ENCODE data around the gene LRRC3. TPM values are rescaled to one million over a fixed set of nuclear protein-coding genes. Genes with fewer than 3 reads are reported as not detected.

Gene LRRC3
- total RNA-seq, 2 experiments from 2014 or later: not detected

- no peaks in the 10 kb centered on the region for H3K79me2 ChIP-seq (ENCODE audit: insufficient read depth, low read depth, low read length)
- ChIA-PET CTCF (ENCODE audit: unreplicated experiment) (no interaction called here), POLR2A (no interaction called here)
- H3K9me3 ChIP-seq (ENCODE audit: low read length): no peaks in the 10 kb centered on the region
- H3K4me1 ChIP-seq (ENCODE audit: insufficient read depth, low read length, poor library complexity, severe bottlenecking): no peaks in the 10 kb centered on the region
- H3K9me2 ChIP-seq (ENCODE audit: insufficient read depth, low read length): no peaks in the 10 kb centered on the region
- no peak for DNase-seq (ENCODE audit: low spot score)
- H4K20me1 ChIP-seq (ENCODE audit: insufficient read depth, low read length): no peaks in the 10 kb centered on the region
- H3K4me3 ChIP-seq (ENCODE audit: low read depth, low read length, poor library complexity, severe bottlenecking): no peak overlapping the region
- no peaks in the 10 kb centered on the region for H3K36me3 ChIP-seq (ENCODE audit: insufficient read depth, low read length)
- intact Hi-C loops (cut with micrococcal nuclease; ENCODE audit: unreplicated experiment): no loop called here
- H3K27ac ChIP-seq (ENCODE audit: low read depth, low read length, poor library complexity, severe bottlenecking): no peak overlapping the region
- BruUV-seq (replicated peaks): no TSS peak
- no peak for TF ChIP-seq EZH2phosphoT487 (IDR thresholded peaks at IDR 0.05; ENCODE audit: borderline replicate concordance, low read depth, low read length)
- TF ChIP-seq CTCF (conservative IDR thresholded peaks at IDR 0.05; ENCODE audit: low read length): no peak
- no peak overlapping the region for H2AFZ ChIP-seq (ENCODE audit: low read length)
- no peak overlapping the region for H3K4me2 ChIP-seq (ENCODE audit: low read length)
These were observed 14.3 kb upstream of the LRRC3 start for GRCh38 chr21:44441041-44441400.

GRCh38 chr21:44441581-44442265 is 13.6 kb upstream of the LRRC3 start:
- BruUV-seq (replicated peaks): no TSS peak

More at GRCh38 chr21:44441581-44442265, 13.6 kb upstream of the LRRC3 start:
- H3K36me3 ChIP-seq (ENCODE audit: insufficient read depth, low read length): no peaks in the 10 kb centered on the region
- intact Hi-C loops (cut with micrococcal nuclease; ENCODE audit: unreplicated experiment): no loop called here
- POLR2A ChIA-PET: no interaction called here
- no peak overlapping the region for H3K27ac ChIP-seq (ENCODE audit: low read depth, low read length, poor library complexity, severe bottlenecking)
- H3K9me3 ChIP-seq (ENCODE audit: low read length): no peaks in the 10 kb centered on the region
- no peak for DNase-seq (ENCODE audit: low spot score)
- H3K9me2 ChIP-seq (ENCODE audit: insufficient read depth, low read length): no peaks in the 10 kb centered on the region
- H3K4me3 ChIP-seq (ENCODE audit: low read depth, low read length, poor library complexity, severe bottlenecking): no peak overlapping the region
- no peaks in the 10 kb centered on the region for H3K4me1 ChIP-seq (ENCODE audit: insufficient read depth, low read length, poor library complexity, severe bottlenecking)
- TF ChIP-seq EZH2phosphoT487 (IDR thresholded peaks at IDR 0.05; ENCODE audit: borderline replicate concordance, low read depth, low read length): no peak
- no peak for TF ChIP-seq CTCF (conservative IDR thresholded peaks at IDR 0.05; ENCODE audit: low read length)
- no peak overlapping the region for H2AFZ ChIP-seq (ENCODE audit: low read length)
- CTCF ChIA-PET (ENCODE audit: unreplicated experiment): interaction anchor here (1.1 kb wide), 1 partner anchor 14 kb away, joined by 3 read pairs; no protein-coding TSS in a partner anchor
- H3K79me2 ChIP-seq (ENCODE audit: insufficient read depth, low read depth, low read length): no peaks in the 10 kb centered on the region
- no peak overlapping the region for H3K4me2 ChIP-seq (ENCODE audit: low read length)
- no peaks in the 10 kb centered on the region for H4K20me1 ChIP-seq (ENCODE audit: insufficient read depth, low read length)
